HTR-8/SVneo (cell line): ENCODE results near the gene THSD7A.

ENCODE experiments used
- DNase-seq: peaks from one replicate; pipeline ENCODE4 v3.0.0; 2011; ENCODE audit warnings: low spot score, mixed read lengths; ENCODE audit not compliant: insufficient read length
- FAIRE-seq: peaks from 2 replicates; lab custom pipeline; 2011; peaks lifted over from hg19 to GRCh38; lab: Jason Lieb, UNC

The THSD7A gene

GRCh38 chr7:11811709-11812108 is 20.3 kb downstream of the THSD7A start:
- FAIRE-seq (no peak), DNase-seq (no peak)

GRCh38 chr7:11810043-11810625 is 21.9 kb downstream of the THSD7A start:
- DNase-seq = no peak
- no peak for FAIRE-seq

GRCh38 chr7:11807000-11807399 is 25.0 kb downstream of the THSD7A start:
- FAIRE-seq (no peak), DNase-seq (no peak)

GRCh38 chr7:11804621-11805020 is 27.4 kb downstream of the THSD7A start:
- DNase-seq = no peak
- FAIRE-seq = no peak

- DNase-seq = no peak
- no peak for FAIRE-seq
These were observed 36.8 kb downstream of the THSD7A start for GRCh38 chr7:11795231-11795630.

- no peak for FAIRE-seq
These were observed 39.8 kb downstream of the THSD7A start for GRCh38 chr7:11792166-11792565.

GRCh38 chr7:11788568-11788967 is 43.4 kb downstream of the THSD7A start:
- FAIRE-seq = no peak

More at GRCh38 chr7:11792166-11792565, 39.8 kb downstream of the THSD7A start:
- DNase-seq = no peak

GRCh38 chr7:11787534-11787933 is 44.5 kb downstream of the THSD7A start:
- FAIRE-seq (no peak), DNase-seq (no peak)

More at GRCh38 chr7:11788568-11788967, 43.4 kb downstream of the THSD7A start:
- no peak for DNase-seq

GRCh38 chr7:11786186-11786585 is 45.8 kb downstream of the THSD7A start:
- DNase-seq = no peak
- no peak for FAIRE-seq

- DNase-seq (no peak), FAIRE-seq (no peak)
These were observed 47.0 kb downstream of the THSD7A start for GRCh38 chr7:11784769-11785536.

GRCh38 chr7:11779864-11780674 is 51.9 kb downstream of the THSD7A start:
- FAIRE-seq = no peak

GRCh38 chr7:11776039-11776438 is 56.0 kb downstream of the THSD7A start:
- DNase-seq (no peak), FAIRE-seq (no peak)

More at GRCh38 chr7:11779864-11780674, 51.9 kb downstream of the THSD7A start:
- no peak for DNase-seq

GRCh38 chr7:11775401-11775800 is 56.6 kb downstream of the THSD7A start:
- DNase-seq = no peak
- no peak for FAIRE-seq

- no peak for DNase-seq
- no peak for FAIRE-seq
These were observed 63.7 kb downstream of the THSD7A start for GRCh38 chr7:11768263-11768662.

GRCh38 chr7:11767148-11767547 is 64.8 kb downstream of the THSD7A start:
- DNase-seq = no peak
- FAIRE-seq = no peak

- DNase-seq (no peak), FAIRE-seq (no peak)
These were observed 71.6 kb downstream of the THSD7A start for GRCh38 chr7:11760372-11760771.

- FAIRE-seq = no peak
- no peak for DNase-seq
These were observed 73.3 kb downstream of the THSD7A start for GRCh38 chr7:11758627-11759111.

GRCh38 chr7:11757153-11757552 is 74.8 kb downstream of the THSD7A start:
- DNase-seq (no peak), FAIRE-seq (no peak)

GRCh38 chr7:11754933-11755332 is 77.1 kb downstream of the THSD7A start:
- no peak for DNase-seq
- no peak for FAIRE-seq

- FAIRE-seq = no peak
- DNase-seq = no peak
These were observed 77.9 kb downstream of the THSD7A start for GRCh38 chr7:11754123-11754522.

GRCh38 chr7:11753433-11753832 is 78.6 kb downstream of the THSD7A start:
- DNase-seq (no peak), FAIRE-seq (no peak)
